ENCODE data around the gene MERTK. TPM values are rescaled to one million over a fixed set of nuclear protein-coding genes. Genes with fewer than 3 reads are reported as not detected.

Gene MERTK
- total RNA-seq, 1 donor from 2014 or later: 20.7 TPM

DNA sequence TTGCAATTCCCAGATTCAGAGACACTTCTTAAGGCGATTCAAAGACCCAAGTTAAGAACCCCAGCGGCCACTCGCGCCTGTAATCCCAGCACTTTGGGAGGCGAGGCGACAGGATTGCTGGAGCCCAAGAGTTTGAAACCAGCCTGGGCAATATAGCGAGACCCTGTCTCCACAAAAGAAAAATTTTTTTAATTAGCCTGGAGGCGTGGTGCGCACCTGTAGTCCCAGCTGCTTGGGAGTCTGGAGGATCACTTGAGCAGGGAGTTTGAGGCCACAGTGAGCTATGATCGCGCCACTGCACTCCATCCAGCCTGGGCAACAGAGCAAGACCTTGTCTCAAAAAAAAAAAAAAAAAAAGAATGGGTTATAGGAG, 13.8 kb upstream of the MERTK start:
- TF ChIP-seq, protein P1, sequence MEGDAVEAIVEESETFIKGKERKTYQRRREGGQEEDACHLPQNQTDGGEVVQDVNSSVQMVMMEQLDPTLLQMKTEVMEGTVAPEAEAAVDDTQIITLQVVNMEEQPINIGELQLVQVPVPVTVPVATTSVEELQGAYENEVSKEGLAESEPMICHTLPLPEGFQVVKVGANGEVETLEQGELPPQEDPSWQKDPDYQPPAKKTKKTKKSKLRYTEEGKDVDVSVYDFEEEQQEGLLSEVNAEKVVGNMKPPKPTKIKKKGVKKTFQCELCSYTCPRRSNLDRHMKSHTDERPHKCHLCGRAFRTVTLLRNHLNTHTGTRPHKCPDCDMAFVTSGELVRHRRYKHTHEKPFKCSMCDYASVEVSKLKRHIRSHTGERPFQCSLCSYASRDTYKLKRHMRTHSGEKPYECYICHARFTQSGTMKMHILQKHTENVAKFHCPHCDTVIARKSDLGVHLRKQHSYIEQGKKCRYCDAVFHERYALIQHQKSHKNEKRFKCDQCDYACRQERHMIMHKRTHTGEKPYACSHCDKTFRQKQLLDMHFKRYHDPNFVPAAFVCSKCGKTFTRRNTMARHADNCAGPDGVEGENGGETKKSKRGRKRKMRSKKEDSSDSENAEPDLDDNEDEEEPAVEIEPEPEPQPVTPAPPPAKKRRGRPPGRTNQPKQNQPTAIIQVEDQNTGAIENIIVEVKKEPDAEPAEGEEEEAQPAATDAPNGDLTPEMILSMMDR (IDR thresholded peaks at IDR 0.05): no peak
- Histone ChIP-seq H3K4me3 (peak overlapping the region; percentile 95), H3K4me1 (peaks cover 8% of the 10 kb centered on the region), H3K27me3 (ENCODE audit: low read depth) (no peaks in the 10 kb centered on the region), H3K9me3 (no peaks in the 10 kb centered on the region), H3K36me3 (peaks cover 9% of the 10 kb centered on the region), H3K27ac (peak overlapping the region; percentile 87)
- intact Hi-C loops (cut with DNase I): no loop called here
- peak in 1 of 2 donors; percentile 38 for ATAC-seq
- DNase-seq: no peak

DNA sequence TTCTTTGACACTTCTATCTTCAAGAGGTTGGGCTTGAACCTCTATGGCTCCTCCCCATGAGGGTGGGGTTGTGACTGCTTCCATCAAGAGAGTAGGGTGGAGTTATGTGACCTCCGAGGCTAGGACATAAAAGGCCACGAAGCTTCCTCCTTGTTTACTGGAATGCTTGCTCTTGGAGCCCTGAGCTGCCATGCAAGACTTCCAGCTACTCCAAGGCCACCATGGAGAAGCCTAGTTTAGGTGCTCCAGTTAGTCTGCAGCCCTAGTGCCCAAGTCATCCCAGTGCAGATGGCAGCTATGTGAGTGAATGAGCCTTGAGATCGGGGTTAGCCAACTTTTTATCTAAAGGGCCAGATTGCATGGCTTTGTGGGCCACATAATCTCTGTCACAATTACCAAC, 2.4 kb upstream of the MERTK start:
- no peaks in the 10 kb centered on the region for H3K36me3 ChIP-seq
- DNase-seq (no peak), ATAC-seq (no peak)
- no peak overlapping the region for H3K27ac ChIP-seq
- H3K9me3 ChIP-seq: no peaks in the 10 kb centered on the region
- intact Hi-C loops (cut with DNase I): loop anchor here (10.0 kb wide), 1 partner anchor 149 kb away; no protein-coding TSS in a partner anchor
- H3K4me3 ChIP-seq: no peak overlapping the region
- TF ChIP-seq, protein P1 (IDR thresholded peaks at IDR 0.05): no peak
- peaks cover 25% of the 10 kb centered on the region for H3K4me1 ChIP-seq
- no peaks in the 10 kb centered on the region for H3K27me3 ChIP-seq (ENCODE audit: low read depth)

DNA sequence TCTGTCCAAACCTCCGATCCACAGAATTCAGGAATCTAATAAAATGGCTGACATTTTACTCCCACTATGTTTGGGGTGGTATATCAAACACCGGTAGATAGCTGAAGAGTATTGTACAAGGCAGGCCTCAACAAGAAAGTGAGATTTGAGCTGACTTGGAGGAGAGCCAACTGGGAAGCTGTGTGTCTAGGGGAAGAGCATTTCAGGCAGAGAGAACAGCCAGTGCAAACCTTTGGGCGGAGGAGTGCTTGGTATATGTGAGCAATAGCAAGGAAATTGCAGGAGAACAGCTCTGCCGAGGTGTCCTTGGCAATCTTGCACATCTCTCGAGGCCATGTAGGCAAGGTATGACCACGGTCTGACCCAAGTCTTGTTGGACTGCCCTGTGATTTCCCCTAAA, 1.8 kb upstream of the MERTK start:
- DNase-seq (no peak), ATAC-seq (no peak)
- Histone ChIP-seq H3K4me3 (no peak overlapping the region), H3K36me3 (no peaks in the 10 kb centered on the region), H3K9me3 (no peaks in the 10 kb centered on the region), H3K4me1 (peaks cover 30% of the 10 kb centered on the region), H3K27ac (no peak overlapping the region), H3K27me3 (ENCODE audit: low read depth) (no peaks in the 10 kb centered on the region)
- TF ChIP-seq, protein P1 (IDR thresholded peaks at IDR 0.05): no peak
- intact Hi-C loops (cut with DNase I): loop anchor here (10.0 kb wide), 1 partner anchor 148 kb away; no protein-coding TSS in a partner anchor

DNA sequence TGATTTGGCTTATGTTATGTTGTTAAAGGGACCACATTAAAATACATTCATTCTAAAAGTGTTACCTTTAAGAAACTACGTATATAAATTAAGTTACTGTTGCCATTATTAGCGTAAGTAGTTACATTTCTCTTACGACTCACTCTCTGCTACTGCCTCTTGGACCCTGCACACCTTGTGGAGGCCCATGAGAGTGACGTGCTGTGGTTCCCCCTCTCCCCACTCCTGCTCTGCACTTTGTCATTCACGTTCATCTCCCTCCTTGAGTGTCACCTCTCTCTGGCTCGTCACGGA, 830 bp upstream of the MERTK start:
- no peaks in the 10 kb centered on the region for H3K9me3 ChIP-seq
- peaks cover 30% of the 10 kb centered on the region for H3K4me1 ChIP-seq
- H3K27ac ChIP-seq: peak overlapping the region; percentile 80
- no peaks in the 10 kb centered on the region for H3K36me3 ChIP-seq
- TF ChIP-seq, protein P1 (IDR thresholded peaks at IDR 0.05): no peak
- intact Hi-C loops (cut with DNase I): loop anchor here (10.0 kb wide), 1 partner anchor 147 kb away; no protein-coding TSS in a partner anchor
- DNase-seq: no peak
- H3K4me3 ChIP-seq: peak overlapping the region; percentile 96
- ATAC-seq: no peak
- no peaks in the 10 kb centered on the region for H3K27me3 ChIP-seq (ENCODE audit: low read depth)

GRCh38 chr2:111898703-111899514, 502 bp downstream of the MERTK start:
- TF ChIP-seq, protein P1 (IDR thresholded peaks at IDR 0.05): no peak
- Histone ChIP-seq H3K27me3 (ENCODE audit: low read depth) (no peaks in the 10 kb centered on the region), H3K4me1 (peaks cover 34% of the 10 kb centered on the region), H3K9me3 (no peaks in the 10 kb centered on the region), H3K36me3 (no peaks in the 10 kb centered on the region), H3K27ac (peak overlapping the region; percentile 88), H3K4me3 (peak overlapping the region; percentile 96)
- ATAC-seq (peak; percentile 52 to 59), DNase-seq (peak; percentile 68)
- intact Hi-C loops (cut with DNase I): loop anchor here (10.0 kb wide), 1 partner anchor 146 kb away; no protein-coding TSS in a partner anchor
